Stomach (tissue), 4 donors: ENCODE data around the gene PKP4.

Source experiments
- CTCF ChIP-seq, 7 experiments: fragments of 450-650 bp in 4 of 7; fragments of 200-600 bp in 3 of 7; sonication (generic) in 3 of 7; IDR thresholded peaks; one replicate each; pipeline ENCODE4 v1.5.1; 2016 to 2019; ENCODE audit warnings: antibody characterized with exemption in 7 of 7, control low read depth in 2 of 7, mild to moderate bottlenecking in 1 of 7
- POLR2A ChIP-seq, 4 donors: fragments of 450-650 bp; IDR thresholded peaks; one replicate each; pipeline ENCODE4 v1.6.1; 2016; ENCODE audit warnings: antibody characterized with exemption in 4 of 4, control low read depth in 2 of 4, mild to moderate bottlenecking in 1 of 4, moderate library complexity in 1 of 4
- POLR2AphosphoS5 ChIP-seq, 3 donors: sonication (generic); formaldehyde crosslinking; IDR thresholded peaks; one replicate each; pipeline ENCODE4 v1.6.1; 2016; ENCODE audit warnings: antibody characterized with exemption in 3 of 3

- TF ChIP-seq POLR2AphosphoS5 (IDR thresholded peaks at IDR 0.05), result no peak
- TF ChIP-seq CTCF (IDR thresholded peaks at IDR 0.05), result no peak
- TF ChIP-seq POLR2A (IDR thresholded peaks at IDR 0.05), result no peak
These were observed 123.2 kb downstream of the PKP4 start for GRCh38 chr2:158579928-158580327.
